Measurements from ENCODE around the gene IFNA1.

Gene IFNA1

GRCh38 chr9:21470126-21470525 lies 29.9 kb downstream of the IFNA1 start:
- H3K27ac Mint-ChIP-seq: no peak overlapping the region
- no peaks in the 10 kb centered on the region for H3K36me3 Mint-ChIP-seq (ENCODE audit: low read depth)
- no peak overlapping the region for H3K4me3 Mint-ChIP-seq
- peaks cover 5% of the 10 kb centered on the region for H3K4me1 Mint-ChIP-seq (ENCODE audit: low read depth)
- H3K27me3 Mint-ChIP-seq: peaks cover 4% of the 10 kb centered on the region
- no peak for DNase-seq
- no peaks in the 10 kb centered on the region for H3K9me3 Mint-ChIP-seq

GRCh38 chr9:21473236-21473635 lies 33.0 kb downstream of the IFNA1 start:
- peaks cover 4% of the 10 kb centered on the region for H3K27me3 Mint-ChIP-seq
- H3K27ac Mint-ChIP-seq: no peak overlapping the region
- no peaks in the 10 kb centered on the region for H3K36me3 Mint-ChIP-seq (ENCODE audit: low read depth)
- peaks cover 7% of the 10 kb centered on the region for H3K4me1 Mint-ChIP-seq (ENCODE audit: low read depth)
- no peak overlapping the region for H3K4me3 Mint-ChIP-seq
- no peak for DNase-seq
- H3K9me3 Mint-ChIP-seq: no peaks in the 10 kb centered on the region

- H3K9me3 Mint-ChIP-seq: no peaks in the 10 kb centered on the region
- peaks cover 4% of the 10 kb centered on the region for H3K27me3 Mint-ChIP-seq
- DNase-seq: no peak
- H3K27ac Mint-ChIP-seq: no peak overlapping the region
- H3K36me3 Mint-ChIP-seq (ENCODE audit: low read depth): no peaks in the 10 kb centered on the region
- H3K4me3 Mint-ChIP-seq: no peak overlapping the region
- H3K4me1 Mint-ChIP-seq (ENCODE audit: low read depth): peaks cover 13% of the 10 kb centered on the region
Measured at GRCh38 chr9:21477466-21477865, 37.2 kb downstream of the IFNA1 start.

GRCh38 chr9:21479152-21479702 lies 39.0 kb downstream of the IFNA1 start:
- no peak overlapping the region for H3K27ac Mint-ChIP-seq

GRCh38 chr9:21481470-21482056 lies 41.3 kb downstream of the IFNA1 start:
- Mint-ChIP-seq H3K9me3 (peaks cover 10% of the 10 kb centered on the region), H3K27ac (no peak overlapping the region), H3K36me3 (ENCODE audit: low read depth) (no peaks in the 10 kb centered on the region), H3K27me3 (no peaks in the 10 kb centered on the region), H3K4me1 (ENCODE audit: low read depth) (peaks cover 9% of the 10 kb centered on the region), H3K4me3 (no peak overlapping the region)
- DNase-seq: no peak

More at GRCh38 chr9:21479152-21479702, 39.0 kb downstream of the IFNA1 start:
- Mint-ChIP-seq H3K36me3 (ENCODE audit: low read depth) (no peaks in the 10 kb centered on the region), H3K9me3 (no peaks in the 10 kb centered on the region), H3K4me3 (no peak overlapping the region), H3K27me3 (peaks cover 2% of the 10 kb centered on the region), H3K4me1 (ENCODE audit: low read depth) (peaks cover 9% of the 10 kb centered on the region)
- no peak for DNase-seq

GRCh38 chr9:21482213-21482612 lies 42.0 kb downstream of the IFNA1 start, which contains the start of gene IFNE:
Gene IFNE (minus strand): TSS chr9:21482313. CDS start chr9:21481694, 619 bp downstream.
- Mint-ChIP-seq H3K36me3 (ENCODE audit: low read depth) (no peaks in the 10 kb centered on the region), H3K9me3 (peaks cover 10% of the 10 kb centered on the region)

More at GRCh38 chr9:21482213-21482612, 42.0 kb downstream of the IFNA1 start, which contains the start of gene IFNE:
- Mint-ChIP-seq H3K4me1 (ENCODE audit: low read depth) (peaks cover 9% of the 10 kb centered on the region), H3K4me3 (no peak within 1 kb of the TSS), H3K27me3 (no peaks in the 10 kb centered on the region), H3K27ac (no peak within 1 kb of the TSS)
- DNase-seq: no peak
